GM21528 (cell line): Measurements from ENCODE around the gene GLYATL2.

ENCODE experiments used
- ATAC-seq: cut with Tn5 transposase; IDR thresholded peaks from one replicate; pipeline ENCODE4 v1.9.1; 2021; ENCODE audit warnings: mild to moderate bottlenecking, moderate library complexity; ENCODE audit not compliant: unreplicated experiment, low FRiP score

Gene GLYATL2, protein sequence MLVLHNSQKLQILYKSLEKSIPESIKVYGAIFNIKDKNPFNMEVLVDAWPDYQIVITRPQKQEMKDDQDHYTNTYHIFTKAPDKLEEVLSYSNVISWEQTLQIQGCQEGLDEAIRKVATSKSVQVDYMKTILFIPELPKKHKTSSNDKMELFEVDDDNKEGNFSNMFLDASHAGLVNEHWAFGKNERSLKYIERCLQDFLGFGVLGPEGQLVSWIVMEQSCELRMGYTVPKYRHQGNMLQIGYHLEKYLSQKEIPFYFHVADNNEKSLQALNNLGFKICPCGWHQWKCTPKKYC

GRCh38 chr11:58844361-58845005, at the start of gene GLYATL2:
Gene GLYATL2 (minus strand): TSS chr11:58844704. CDS start chr11:58839612, 5,092 bp downstream.
- no peak for ATAC-seq

- ATAC-seq, result no peak
Observed at GRCh38 chr11:58893899-58894298, 49.4 kb upstream of the GLYATL2 start.

DNA sequence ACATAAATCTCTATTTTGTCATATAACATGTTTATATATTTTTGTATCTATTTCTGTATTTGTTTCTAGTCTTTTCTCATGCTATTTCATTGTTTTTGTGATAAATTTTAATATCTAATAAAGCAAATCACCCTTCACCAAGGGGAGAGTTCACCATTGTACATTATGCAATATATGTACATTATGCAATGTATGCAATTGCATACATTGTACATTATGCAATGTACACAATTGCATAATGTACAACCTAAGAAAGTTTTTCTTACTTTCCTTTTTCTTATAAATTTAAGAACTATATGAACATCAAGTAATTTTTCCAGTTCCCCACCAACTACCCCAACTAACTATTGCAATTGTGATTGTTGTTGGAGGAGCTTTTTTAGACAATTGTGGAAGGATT, 44.1 kb upstream of the GLYATL2 start:
- no peak for ATAC-seq

GRCh38 chr11:58887452-58887851, 42.9 kb upstream of the GLYATL2 start:
- no peak for ATAC-seq

GRCh38 chr11:58880625-58881024, 36.1 kb upstream of the GLYATL2 start:
- no peak for ATAC-seq

GRCh38 chr11:58880166-58880565, 35.7 kb upstream of the GLYATL2 start:
- no peak for ATAC-seq

- ATAC-seq, result no peak
Observed at GRCh38 chr11:58867556-58867955, 23.1 kb upstream of the GLYATL2 start.

DNA sequence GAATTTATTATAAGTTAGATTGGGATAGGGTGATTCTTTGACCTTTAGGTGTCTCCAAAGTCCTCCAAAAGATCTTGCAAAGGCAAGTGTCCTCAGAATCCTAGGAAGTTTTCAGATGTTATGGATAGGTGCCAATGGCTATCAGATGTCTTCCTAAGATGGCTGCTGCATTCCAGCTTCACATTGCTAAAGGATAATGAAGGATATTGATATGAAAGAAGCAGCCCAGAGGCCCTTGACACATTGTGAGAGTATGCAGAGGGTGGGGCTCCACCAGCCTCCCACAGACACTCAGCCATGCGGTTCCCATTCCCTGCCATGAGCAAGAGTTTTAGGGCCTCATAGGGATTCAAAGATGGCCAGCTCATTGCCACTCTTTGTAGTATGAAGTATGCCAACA, 22.3 kb upstream of the GLYATL2 start:
- no peak for ATAC-seq

GRCh38 chr11:58864335-58864734, 19.8 kb upstream of the GLYATL2 start:
- ATAC-seq, result no peak

DNA sequence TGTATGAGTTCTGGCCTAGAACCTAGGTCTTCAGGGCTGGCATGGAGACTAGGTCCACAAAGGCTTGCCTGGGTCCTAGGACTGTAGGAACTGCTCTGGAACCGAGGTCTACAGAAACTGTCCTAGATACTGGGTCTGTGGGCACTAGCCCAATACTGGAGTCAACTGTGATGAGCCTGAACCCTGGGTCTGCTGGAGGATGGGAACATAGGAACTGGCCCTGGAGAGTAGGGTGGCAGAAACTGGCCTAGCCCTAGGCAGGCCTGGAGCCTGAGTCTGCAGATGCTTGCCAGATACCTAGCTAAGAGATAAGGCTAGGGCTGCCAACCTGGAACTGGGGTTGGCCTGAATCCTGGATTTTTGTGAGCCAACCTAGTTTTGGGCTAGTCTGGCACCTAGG, 19.2 kb upstream of the GLYATL2 start:
- ATAC-seq, result no peak

DNA sequence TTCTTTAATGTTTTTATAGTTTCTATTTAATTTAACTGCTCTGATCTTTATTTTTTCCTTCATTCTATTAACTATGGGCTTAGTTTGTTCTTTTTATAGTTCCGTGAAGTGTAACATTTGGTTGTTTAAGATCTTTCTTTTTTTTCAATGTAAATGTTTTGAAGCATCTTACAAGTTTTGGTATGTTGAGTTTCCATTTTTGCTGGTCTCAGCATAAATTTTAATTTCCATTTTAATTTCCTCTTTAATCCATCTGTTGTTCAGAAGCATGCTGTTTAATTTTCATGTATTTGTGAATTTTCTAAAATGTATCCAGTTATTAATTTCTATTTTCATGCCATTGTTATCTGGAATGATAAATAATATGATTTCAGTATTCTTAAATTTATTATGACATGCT, 17.0 kb upstream of the GLYATL2 start:
- no peak for ATAC-seq

DNA sequence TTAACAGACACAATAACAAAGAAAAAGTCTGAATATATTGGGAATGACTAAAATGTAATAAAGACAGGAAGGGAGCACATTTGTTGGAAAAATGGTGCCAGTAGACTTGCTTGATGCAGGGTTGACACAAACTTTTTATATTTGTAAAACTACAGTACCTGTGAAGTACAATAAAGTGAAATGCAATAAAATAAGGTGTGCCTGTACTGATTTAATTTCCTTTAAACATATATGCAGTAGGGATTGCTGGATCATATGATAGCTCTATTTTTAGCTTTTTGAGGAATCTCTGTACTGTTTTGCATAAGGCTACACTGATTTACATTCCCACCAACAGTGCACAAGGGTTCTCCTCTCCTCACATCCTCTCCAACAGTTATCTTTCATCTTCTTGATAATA, 12.3 kb upstream of the GLYATL2 start:
- ATAC-seq, result no peak

GRCh38 chr11:58845386-58845785, 882 bp upstream of the GLYATL2 start:
- ATAC-seq, result no peak

GRCh38 chr11:58837707-58838388, 6.7 kb downstream of the GLYATL2 start:
- ATAC-seq, result no peak

DNA sequence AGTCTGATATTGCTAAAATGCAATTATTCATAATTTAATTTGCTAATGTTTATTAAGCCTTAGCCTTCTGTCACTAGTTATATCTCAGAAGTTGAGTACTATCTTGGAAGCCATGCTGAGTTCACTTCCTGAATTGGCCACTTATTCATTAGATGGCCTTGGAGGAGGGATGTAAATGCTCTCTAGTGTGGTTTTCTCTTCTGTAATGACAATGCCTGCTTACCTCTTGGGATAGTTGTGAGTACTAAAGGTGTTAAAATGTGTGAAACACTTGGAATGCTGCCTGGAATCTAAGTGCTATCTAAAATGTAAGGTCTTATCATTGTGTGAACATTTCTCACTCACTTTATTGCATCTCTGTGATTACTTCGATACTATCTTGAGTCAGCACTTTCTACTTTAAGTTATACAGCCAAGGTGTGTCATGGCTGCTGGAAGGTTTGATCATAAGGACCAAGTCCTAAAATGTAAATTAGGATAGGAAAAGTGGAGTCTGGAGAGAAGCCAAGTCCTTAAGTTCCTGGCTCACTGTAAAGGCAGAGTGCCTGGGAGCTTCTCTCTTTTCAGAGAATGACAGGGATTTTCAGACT, 12.4 kb downstream of the GLYATL2 start:
- ATAC-seq, result no peak

- ATAC-seq, result no peak
Observed at GRCh38 chr11:58830673-58831301, 13.7 kb downstream of the GLYATL2 start.

DNA sequence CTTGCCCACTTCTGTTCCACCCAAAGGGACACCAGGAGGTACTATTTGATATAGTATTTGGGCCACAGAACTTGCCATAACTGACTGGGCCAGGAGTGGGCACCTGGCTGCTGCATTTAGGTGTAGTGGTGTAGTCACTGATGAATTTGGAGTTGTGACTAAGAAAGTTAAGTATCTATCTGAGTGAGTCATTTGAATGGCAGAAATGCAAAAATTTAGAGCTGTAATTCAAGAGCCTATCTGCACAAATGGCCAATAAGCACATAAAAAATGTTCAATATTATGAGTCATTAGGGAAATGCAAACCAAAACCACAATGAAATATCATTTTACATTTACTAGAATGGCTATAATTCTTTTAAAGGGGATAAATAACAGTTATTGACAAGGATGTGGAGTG, 14.7 kb downstream of the GLYATL2 start:
- ATAC-seq, result no peak

- ATAC-seq, result no peak
Observed at GRCh38 chr11:58813693-58814092, 30.8 kb downstream of the GLYATL2 start.

DNA sequence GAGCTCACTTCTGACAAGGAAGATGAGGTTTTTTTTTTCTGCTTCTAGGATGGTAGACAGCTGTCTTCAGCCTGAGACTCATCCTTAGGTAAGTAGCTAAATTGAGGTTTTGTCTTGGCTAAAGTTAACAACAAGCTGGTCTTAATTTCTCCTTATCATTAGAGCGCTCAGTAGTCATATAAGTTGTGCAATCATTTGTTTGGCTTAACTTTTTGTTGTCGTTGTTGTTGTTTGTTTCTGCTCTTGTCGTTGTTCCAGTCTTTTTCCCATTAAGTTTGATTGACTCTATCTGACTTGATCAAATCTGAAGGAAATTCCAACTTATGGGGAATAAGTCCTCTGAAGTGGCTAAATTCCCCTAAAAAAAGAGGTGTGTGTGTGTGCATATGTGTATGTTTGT, 33.0 kb downstream of the GLYATL2 start:
- no peak for ATAC-seq

DNA sequence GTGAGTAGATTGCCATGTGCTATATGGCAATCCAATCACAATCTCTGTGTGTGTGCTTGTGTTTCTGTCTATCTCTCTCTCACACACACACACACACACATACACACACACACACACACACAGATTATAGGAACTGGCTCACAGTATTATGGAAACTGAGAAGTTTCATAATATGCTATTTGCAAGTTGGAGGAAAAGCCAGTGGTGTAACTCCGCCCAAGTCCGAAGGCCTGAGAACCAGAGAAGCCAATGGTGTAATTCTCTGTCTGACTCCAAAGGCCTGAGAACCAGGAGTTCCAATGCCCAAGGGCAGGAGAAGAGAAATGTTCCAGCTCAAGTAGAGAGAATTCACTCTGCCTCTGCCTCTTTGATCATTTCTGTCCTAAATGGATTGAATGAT, 37.2 kb downstream of the GLYATL2 start:
- no peak for ATAC-seq

DNA sequence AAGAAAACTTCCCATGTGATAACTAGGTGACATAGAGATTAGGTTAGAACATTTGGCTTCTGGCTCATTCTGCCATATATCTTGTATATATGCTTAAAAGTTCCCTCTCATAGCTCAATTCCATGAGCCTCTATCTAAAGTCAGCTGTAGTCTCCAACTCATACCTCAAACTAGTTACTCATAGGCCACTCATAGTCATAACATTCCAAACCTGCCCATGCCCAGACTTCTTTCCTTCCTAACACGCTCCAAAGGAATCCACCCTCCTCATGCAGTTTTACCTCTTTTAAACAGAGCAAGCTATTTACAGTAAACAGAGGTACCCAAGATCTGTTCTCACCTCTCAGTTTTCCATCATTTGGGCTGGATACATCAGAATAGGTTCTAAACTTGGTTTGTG, 39.4 kb downstream of the GLYATL2 start:
- ATAC-seq, result no peak
